Heart left ventricle (tissue), 13 donors: ENCODE data around the gene TBX10.

Source experiments
- POLR2A ChIP-seq, 2 donors: fragments of 450-650 bp; IDR thresholded peaks; one replicate each; pipeline ENCODE4 v1.6.1; 2017; ENCODE audit warnings: antibody characterized with exemption in 2 of 2, mild to moderate bottlenecking in 2 of 2, moderate library complexity in 2 of 2
- TF ChIP-seq, protein P1 (sequence below), 12 donors: fragments of 200-600 bp; sonication (generic) in 4 of 12; IDR thresholded peaks; one replicate each; pipeline versions ENCODE4 v1.5.0 to v1.8.0; 2018 to 2022; ENCODE audit warnings: antibody characterized with exemption in 12 of 12, mild to moderate bottlenecking in 5 of 12
- donor health status: ischemic (EF 13 %, LVEDD 7.1; RV severe dilation, severe dysfunction).
- donor health status: DM: no; HTN: yes; CAD: no.
- donor health status: DM: no; HTN: no; CAD: no.
- donor health status: ischemic (EF 25% LVEDD 6.9; RV normal size, moderate dysfunction).
- donor health status: ischemic (EF 25% LVEDD 5.7; RV mildly dilated, moderate dysfunction).
- donor health status: ischemic (EF 35%, LVEDD 5.7; RV mildly dilated, moderate dysfunction).
- donor health status: nonischemic (EF 11% LVEDD 7.7; RV severe dilation, severe dysfunction).
- donor health status: DM: yes; HTN: yes; CAD: no.
- donor health status: PGD.
- donor health status: ischemic (EF 29% LVEDD 5.4; RV normal size, mild dysfunction).
- donor health status: nonischemic (EF 23%, LVEDD 6.1; RV moderate dilation, normal function).

DNA sequence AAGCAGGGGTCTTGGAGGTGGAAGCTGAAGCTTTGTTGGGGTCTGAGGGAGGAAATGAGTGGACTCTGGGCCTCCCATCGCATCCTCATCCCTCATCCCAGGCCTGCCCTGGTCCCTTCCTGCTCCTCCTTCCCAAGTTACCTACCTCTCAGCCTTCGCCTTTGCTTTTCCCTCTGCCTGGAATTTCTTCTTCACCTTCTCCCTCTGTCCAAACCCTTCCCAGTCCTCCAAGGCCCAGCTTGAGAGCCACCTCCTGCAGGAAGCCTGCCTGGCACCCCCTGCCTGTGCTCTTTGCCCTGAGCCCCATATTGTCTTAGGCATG, 7.7 kb downstream of the TBX10 start:
- no peak for TF ChIP-seq POLR2A (IDR thresholded peaks at IDR 0.05)
- TF ChIP-seq, protein P1, sequence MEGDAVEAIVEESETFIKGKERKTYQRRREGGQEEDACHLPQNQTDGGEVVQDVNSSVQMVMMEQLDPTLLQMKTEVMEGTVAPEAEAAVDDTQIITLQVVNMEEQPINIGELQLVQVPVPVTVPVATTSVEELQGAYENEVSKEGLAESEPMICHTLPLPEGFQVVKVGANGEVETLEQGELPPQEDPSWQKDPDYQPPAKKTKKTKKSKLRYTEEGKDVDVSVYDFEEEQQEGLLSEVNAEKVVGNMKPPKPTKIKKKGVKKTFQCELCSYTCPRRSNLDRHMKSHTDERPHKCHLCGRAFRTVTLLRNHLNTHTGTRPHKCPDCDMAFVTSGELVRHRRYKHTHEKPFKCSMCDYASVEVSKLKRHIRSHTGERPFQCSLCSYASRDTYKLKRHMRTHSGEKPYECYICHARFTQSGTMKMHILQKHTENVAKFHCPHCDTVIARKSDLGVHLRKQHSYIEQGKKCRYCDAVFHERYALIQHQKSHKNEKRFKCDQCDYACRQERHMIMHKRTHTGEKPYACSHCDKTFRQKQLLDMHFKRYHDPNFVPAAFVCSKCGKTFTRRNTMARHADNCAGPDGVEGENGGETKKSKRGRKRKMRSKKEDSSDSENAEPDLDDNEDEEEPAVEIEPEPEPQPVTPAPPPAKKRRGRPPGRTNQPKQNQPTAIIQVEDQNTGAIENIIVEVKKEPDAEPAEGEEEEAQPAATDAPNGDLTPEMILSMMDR (IDR thresholded peaks at IDR 0.05) = no peak
